GM20000 (cell line): Measurements from ENCODE around the gene CABP7.

ENCODE experiments used
- DNase-seq: peaks from one replicate; pipeline ENCODE4 v3.0.0; 2012; ENCODE audit warnings: low spot score
- TF ChIP-seq, protein P1 (sequence below): IDR thresholded peaks from 2 replicates; pipeline ENCODE4 v1.5.1; 2012; ENCODE audit warnings: mild to moderate bottlenecking, control low read depth; ENCODE audit errors: extremely low read depth, missing control alignments

The CABP7 gene

GRCh38 chr22:29769723-29770321 lies 50.0 kb downstream of the CABP7 start:
- no peak for DNase-seq
- TF ChIP-seq, protein P1, sequence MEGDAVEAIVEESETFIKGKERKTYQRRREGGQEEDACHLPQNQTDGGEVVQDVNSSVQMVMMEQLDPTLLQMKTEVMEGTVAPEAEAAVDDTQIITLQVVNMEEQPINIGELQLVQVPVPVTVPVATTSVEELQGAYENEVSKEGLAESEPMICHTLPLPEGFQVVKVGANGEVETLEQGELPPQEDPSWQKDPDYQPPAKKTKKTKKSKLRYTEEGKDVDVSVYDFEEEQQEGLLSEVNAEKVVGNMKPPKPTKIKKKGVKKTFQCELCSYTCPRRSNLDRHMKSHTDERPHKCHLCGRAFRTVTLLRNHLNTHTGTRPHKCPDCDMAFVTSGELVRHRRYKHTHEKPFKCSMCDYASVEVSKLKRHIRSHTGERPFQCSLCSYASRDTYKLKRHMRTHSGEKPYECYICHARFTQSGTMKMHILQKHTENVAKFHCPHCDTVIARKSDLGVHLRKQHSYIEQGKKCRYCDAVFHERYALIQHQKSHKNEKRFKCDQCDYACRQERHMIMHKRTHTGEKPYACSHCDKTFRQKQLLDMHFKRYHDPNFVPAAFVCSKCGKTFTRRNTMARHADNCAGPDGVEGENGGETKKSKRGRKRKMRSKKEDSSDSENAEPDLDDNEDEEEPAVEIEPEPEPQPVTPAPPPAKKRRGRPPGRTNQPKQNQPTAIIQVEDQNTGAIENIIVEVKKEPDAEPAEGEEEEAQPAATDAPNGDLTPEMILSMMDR = no peak

- TF ChIP-seq, protein P1 = no peak
- no peak for DNase-seq
Measured at GRCh38 chr22:29772170-29772641, 52.4 kb downstream of the CABP7 start.

GRCh38 chr22:29773233-29773632 lies 53.4 kb downstream of the CABP7 start:
- no peak for DNase-seq
- TF ChIP-seq, protein P1 = no peak

DNA sequence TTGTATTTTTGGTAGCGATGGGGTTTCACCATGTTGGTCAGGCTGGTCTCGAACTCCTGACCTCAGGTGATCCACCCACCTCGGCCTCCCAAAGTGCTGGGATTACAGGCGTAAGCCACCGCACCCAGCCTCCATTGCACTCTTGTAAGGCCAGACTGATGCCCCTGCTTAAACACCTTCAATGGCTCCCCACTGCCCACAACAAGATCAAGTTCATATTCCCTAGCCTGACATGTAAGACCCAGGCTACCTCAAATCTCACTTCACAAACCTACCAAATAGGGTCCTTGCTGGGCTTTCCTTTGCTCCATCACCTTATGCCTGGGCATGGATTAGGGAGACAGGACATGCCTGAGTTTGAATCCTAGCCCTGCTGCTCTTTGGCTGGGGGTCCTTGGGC lies 60.4 kb downstream of the CABP7 start:
- TF ChIP-seq, protein P1 = no peak
- no peak for DNase-seq

- DNase-seq = no peak
- TF ChIP-seq, protein P1 = no peak
Measured at GRCh38 chr22:29780748-29781676, 61.2 kb downstream of the CABP7 start.
